GM19455 (cell line): ENCODE data around the gene C1orf210.

Experiments
- ATAC-seq: cut with Tn5 transposase; IDR thresholded peaks from one replicate; pipeline ENCODE4 v1.9.1; 2021; ENCODE audit not compliant: unreplicated experiment

Gene C1orf210

DNA sequence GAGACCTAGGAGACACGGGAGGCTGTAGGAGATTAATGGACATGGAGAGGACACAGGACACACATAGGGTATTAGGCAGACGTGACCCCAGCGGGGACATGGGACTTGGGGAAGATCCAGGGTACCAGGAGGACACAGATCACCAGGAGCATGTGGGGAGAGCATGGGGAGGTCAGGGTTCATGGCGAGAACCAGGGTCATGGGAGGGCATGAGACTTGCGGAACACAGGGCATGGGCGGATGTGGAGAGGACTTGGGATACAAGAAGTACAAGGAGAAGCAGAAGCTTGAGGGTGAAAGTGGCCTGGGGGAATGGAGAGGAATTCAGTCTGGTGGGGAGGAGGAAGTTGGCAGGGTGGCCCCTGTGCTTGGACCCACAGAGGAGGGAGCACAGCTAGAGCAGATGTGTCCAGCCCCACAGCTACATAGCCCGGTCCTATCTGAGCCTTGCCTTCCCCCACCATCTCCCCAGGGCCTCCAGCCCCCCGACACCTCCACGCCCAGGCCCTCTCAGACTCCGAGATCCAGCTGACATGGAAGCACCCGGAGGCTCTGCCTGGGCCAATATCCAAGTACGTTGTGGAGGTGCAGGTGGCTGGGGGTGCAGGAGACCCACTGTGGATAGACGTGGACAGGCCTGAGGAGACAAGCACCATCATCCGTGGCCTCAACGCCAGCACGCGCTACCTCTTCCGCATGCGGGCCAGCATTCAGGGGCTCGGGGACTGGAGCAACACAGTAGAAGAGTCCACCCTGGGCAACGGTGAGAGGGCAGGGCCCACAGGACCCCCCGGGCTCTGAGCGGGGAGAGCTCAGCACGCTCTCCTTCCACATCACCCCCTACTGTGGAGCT lies 27.5 kb upstream of the C1orf210 start:
- no peak for ATAC-seq

DNA sequence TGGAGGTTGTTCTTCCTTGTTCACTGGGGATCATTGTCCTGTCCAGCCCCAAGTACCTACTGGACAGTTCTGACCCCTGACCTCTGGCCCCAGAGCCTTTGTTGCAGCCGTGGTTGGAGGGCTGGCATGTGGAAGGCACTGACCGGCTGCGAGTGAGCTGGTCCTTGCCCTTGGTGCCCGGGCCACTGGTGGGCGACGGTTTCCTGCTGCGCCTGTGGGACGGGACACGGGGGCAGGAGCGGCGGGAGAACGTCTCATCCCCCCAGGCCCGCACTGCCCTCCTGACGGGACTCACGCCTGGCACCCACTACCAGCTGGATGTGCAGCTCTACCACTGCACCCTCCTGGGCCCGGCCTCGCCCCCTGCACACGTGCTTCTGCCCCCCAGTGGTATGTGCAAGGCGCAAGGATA lies 26.8 kb upstream of the C1orf210 start:
- ATAC-seq = no peak

DNA sequence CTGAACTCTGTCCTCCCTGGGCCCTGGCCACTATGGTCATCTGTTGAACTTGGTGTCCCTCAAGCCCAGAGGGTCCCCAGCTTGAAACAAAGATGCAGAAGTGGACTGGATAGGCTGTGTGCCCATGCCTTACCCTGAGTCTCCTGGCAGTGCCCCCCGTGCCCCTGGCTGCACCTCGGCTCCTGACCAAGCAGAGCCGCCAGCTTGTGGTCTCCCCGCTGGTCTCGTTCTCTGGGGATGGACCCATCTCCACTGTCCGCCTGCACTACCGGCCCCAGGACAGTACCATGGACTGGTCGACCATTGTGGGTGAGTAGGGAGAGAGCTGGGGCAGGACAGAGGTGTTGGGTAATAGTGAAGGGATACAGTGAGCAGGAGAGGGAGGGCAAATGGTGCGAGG lies 26.1 kb upstream of the C1orf210 start:
- no peak for ATAC-seq

DNA sequence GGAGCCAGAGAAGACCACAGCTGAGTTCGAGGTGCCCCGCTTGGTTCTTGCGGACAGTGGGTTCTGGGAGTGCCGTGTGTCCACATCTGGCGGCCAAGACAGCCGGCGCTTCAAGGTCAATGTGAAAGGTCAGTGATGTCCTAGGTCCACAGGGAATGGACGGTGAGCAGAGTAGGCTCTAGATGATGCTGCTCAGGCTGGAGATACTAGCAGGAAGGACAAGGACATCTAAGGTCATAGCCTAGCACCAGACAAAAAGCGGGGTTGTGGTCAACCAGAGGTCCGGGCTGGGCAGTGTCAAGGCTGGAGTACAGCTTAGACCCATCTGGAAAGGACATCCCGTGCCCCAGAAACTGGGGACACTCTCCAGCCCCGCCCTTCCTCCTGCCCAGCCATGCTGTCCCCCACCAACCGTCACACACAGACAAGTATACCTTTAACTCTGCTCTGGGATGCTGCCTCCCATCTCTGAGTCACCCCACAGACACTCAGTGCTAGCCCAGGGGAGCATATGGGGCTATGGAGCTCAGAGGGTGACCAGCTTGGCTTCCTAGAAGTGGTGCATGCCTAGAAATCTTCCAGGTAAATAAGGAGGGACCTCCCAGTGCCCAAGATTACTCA lies 24.1 kb upstream of the C1orf210 start:
- no peak for ATAC-seq

DNA sequence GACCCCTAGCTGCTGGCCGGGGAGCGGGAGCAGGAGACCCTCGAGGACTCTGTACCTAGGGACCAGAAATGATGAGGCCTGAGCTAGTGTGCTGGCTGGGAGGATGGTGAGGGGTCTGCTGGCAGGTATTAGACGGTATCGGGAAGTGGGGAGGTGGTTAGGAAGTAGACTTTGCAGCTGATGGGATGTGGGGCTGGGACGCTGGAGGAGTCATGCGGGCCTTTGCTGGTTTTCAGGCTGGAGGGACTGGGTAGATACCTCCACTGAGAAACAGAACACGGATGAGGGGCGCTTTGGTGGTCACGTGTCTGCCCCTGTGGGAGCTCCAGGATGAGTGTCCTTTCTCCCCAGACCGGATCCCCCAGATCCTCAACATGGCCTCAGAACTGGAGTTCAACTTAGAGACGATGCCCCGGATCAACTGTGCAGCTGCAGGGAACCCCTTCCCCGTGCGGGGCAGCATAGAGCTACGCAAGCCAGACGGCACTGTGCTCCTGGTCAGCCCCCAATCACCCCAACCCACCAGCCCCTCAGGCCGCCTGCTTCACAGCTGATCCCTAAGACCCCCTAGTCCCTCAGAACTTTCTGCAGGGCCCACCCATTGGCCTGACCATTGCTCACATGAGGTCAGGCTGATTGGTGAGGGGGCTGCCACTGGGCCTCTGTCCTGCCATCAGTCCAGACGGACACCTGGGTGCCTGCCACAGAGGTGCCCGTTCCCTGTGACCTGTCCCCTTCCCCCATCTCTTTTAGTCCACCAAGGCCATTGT lies 23.4 kb upstream of the C1orf210 start:
- no peak for ATAC-seq

DNA sequence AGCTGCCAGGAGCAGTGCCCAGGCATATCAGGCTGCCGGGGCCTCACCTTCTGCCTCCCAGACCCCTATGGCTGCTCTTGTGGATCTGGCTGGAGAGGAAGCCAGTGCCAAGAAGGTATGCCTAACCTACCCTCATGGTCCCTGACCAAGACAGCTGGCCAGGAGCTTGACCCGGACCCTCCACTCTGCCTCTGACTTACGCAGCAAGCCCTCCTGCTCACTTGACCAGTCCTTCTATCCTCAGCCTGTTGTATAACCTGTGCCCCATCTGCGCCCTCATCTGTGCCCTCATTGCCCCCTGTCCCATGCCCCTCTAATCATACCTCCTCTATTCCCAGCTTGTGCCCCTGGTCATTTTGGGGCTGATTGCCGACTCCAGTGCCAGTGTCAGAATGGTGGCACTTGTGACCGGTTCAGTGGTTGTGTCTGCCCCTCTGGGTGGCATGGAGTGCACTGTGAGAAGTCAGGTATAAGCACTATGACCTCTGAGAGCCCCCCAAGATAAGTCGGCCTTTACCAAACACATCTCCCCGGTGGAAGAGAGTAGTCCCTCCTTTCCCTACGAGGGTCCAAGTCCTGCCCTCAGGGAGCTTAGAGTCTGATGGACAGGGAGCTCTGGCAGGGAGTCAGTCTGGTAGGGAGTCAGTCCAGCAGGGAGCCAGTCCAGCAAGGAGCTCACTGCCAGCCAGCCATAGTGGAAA lies 22.2 kb upstream of the C1orf210 start:
- ATAC-seq = no peak

DNA sequence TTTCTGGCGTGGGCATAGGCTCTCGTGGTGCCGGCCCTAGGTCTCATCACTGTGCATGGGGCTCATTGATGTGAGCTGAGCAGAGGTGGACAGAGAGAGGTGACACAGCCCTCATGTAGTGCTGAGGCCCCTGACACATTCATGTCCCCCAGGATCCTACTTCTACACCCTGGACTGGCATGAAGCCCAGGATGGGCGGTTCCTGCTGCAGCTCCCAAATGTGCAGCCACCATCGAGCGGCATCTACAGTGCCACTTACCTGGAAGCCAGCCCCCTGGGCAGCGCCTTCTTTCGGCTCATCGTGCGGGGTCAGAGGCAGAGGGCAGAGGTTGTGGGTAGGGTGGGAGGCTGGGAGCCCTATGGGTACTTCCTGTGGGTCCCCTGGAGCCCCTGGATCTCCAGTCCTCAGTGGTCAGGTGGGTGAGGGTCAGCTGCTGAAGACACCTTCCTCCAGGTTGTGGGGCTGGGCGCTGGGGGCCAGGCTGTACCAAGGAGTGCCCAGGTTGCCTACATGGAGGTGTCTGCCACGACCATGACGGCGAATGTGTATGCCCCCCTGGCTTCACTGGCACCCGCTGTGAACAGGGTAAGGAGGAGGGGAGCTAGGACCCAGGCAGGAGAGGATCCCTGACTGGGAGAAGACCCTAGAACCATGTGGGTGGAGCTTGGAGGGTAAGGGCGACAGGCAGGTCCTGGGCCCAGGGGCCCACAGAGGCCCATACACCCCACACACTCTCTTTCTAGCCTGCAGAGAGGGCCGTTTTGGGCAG lies 21.5 kb upstream of the C1orf210 start:
- no peak for ATAC-seq

DNA sequence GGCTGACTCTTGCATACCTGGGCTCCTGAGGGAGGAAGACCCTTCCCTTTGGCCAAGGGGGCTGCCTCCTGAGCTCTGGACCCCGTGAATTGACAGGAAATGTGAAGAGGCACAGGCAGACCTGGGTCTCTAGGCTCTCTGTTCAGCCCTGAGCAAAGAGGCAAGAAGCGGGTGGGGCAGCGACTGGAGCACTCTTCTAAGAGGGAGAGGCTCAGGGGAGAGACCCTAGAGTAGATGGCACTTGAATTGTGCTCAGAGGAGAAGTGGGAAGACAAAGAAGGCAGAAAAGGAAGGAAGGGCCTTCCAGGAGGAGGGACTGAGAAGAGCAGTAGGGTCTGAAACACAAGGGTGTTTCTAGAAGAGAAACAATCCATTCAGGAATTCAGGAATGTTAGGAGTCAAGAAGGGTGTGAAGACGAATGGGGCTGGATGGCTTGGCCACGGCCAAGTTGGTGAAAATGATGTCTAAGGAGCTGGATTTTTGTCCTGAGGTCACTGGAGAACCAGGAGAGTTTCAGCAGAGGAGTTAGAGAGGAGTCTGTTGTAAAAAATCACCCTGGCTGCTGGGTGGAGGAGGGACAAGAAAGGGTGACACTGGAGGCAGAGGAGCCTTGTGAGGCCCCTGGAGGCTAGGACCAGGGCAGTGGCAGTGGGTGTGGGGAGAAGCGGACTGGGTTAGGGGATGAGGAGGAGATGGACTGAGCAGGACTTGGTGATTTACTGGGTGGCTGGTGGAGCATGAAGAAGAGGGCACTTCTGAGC lies 20.7 kb upstream of the C1orf210 start:
- ATAC-seq = no peak

DNA sequence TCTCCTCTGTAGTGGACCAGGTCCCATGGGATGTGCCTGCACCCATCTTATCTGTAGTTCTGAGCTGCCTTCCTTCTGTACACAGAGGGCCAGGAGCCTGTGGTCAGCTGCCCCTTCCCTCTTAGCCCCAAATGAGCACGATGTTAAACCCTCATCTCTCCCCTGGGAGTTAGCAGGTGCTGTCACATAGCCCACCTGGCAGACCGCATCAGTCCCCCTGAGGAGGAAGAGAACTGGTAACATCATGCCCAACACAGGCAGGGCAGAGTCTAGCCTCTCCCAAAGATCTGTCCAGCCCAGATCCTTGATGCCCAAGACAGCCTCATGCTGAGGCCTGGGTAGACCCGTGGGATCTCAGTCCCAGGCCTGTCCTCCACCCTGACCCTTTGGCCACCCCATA lies 20.1 kb upstream of the C1orf210 start:
- ATAC-seq = no peak

DNA sequence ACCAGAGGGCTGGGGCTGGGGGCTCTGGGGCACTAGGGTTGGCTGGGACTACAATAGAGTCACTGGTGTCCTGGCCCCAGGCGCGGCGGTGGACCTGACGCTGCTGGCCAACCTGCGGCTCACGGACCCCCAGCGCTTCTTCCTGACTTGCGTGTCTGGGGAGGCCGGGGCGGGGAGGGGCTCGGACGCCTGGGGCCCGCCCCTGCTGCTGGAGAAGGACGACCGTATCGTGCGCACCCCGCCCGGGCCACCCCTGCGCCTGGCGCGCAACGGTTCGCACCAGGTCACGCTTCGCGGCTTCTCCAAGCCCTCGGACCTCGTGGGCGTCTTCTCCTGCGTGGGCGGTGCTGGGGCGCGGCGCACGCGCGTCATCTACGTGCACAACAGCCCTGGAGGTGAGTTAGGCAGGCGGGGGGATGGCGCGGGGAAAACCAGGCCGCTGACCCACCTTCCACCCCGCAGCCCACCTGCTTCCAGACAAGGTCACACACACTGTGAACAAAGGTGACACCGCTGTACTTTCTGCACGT lies 19.5 kb upstream of the C1orf210 start:
- ATAC-seq = no peak

DNA sequence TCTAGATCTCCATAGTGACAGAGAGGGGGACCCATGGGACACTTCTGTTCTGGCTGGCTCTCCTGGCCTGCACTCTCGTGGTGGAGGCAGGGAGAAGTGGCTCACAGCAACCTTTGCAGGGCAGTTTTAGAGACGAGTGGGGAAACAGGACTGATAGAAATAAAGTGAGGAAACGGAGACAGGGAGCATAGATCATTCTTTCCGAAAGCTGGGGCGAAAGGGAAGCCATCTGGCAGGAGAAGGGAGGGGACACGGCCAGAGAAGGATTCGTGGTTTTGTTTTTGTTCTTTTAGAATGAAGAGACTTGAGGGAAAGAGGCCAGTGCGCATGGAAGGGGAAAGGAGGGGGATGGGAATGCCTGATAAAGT lies 18.9 kb upstream of the C1orf210 start:
- ATAC-seq = no peak

DNA sequence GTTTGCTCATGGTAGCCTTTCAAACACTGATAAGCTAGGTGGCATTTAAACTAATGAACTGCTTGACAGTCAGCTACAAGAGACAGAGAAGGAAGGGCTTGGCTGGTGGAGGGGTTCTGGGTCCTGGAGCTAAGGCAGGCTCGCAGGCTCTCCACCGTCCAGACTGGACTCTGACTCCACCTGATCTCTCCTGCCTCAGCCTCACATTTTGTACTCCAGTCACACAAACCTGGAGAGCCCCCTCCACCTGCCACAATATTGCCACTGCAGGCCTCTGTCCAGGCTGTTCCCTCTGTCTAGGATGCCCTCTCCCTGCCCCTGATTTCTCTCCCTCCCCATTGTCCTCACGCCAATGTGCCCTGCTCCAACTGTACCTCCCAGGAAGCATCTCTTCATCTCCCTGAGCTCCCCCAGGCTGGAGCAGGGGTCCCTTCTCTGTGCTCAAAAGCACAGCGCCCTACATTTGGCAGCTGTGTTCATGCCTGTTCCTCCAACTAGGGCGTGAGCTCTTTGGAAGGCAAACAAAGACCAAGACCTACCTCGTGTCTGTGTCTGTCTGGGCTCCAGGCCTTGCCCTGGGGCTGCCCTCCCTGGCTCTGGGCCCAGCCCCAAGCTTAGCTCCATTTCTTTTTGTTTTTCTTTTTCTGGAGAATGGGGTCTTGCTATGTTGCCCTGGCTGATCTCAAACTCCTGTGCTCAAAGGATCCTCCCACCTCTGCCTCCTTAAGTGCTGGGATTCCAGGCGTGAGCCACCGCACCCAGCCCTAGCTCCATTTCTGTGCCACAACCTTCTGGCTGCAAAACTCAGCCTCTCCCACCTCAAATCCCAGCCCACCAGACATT lies 18.3 kb upstream of the C1orf210 start:
- ATAC-seq = no peak

DNA sequence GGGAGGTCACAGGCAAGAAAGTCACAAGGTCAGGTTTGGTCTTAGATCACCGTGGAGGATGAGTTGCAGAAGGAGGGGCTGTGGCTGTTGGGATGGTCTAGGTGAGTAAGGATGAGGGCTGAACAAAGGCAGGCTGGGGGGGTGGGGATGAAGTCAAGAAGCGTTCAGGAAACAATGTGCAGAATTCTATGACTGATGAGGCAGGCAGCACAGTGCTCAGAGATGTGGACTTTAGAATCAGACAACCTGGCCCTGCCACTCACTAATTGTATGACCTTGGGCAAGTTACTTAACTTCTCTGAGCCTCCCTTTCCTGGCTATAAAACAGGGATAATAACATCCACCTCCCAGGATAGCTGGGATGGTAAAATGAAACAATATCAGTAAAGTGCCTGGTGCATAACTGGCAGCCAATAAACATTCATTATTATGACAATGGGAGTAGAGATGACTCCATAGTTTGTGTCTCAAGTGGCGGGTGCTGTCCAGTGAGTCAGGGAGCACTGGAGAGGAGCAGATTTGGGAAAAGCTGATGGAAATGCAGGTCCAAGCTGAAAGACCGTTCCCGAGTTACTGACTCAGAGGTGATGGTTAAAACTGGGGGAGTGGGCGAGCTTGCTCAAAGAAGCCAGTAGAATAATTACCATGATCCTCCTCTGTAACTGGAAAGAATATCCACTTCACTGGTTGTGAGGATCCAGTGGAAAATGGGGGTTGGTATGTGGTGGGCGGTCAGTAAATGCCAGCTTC lies 17.5 kb upstream of the C1orf210 start:
- ATAC-seq = no peak

DNA sequence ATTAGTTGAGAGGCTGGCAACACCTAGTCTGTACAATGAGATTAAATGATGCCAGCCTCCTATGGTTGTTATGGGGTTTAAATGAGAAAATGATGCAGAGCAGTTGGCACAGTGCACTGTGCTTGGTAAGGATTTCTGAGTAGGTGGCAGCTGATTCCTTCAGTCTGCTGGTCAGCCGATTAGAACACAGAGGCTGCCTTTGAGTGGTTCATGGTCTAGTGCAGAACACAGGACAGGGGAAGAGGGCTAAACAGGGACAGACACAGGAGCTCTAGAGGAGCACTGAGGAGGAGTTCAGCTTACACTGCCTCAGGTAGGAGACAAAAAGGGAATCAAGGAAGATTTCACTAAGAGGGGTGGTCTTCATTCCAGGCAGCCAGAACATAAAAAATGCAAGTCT lies 16.8 kb upstream of the C1orf210 start:
- no peak for ATAC-seq

DNA sequence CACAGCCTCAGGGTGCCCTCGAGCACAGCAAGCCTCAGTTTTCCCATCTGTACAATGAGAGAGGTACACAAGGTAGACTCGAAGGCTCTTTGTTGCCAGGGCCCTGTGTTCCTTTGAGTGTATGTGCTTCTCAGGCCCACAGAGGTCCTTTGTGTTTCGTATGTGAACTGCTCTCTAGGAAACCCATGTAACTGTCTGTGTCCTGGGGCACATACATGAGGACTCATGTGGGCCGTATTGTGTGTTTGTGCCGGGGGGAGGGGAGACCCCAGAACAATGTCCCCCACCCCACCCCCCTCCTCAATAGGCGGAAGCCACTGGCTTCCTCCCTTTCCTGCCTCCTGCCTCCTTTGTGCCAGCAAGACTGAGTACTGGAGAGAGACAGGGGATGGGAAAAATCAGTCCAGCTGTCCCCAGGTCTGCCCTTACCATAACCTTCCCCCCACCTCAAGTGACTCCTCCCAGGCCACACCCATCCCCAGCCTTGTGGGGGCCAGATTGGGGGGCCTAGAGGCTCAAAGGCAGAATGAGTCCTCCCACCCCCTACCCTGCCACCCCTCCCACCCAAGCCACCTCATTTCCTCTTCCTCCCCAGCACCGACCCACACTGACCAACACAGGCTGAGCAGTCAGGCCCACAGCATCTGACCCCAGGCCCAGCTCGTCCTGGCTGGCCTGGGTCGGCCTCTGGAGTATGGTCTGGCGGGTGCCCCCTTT lies 15.2 kb upstream of the C1orf210 start, which contains the start of gene TIE1:
Gene TIE1, plus strand, starts transcription at position 605 of the 717 bp plus-strand sequence. Its CDS starts 90 bp downstream, at position 695.
- ATAC-seq = no peak

DNA sequence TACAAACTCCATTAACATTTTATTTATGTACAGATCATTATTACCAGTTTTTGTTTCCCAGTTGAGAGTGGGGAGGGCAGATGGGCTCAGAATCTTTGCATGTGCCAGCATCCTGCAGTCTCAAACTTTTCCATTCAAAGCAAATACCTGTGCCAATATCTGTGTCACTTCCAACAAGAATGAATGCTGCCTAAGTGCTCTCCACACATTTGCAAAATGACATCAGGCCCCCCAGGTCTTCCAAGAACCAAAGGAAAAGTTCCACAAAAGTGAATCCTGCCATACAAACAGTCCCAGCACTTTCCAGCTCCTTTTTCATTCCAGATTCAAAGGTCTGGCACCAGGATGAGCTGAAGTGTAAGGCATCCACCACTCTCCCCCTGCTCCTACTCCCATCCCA lies 13.7 kb upstream of the C1orf210 start:
- no peak for ATAC-seq

DNA sequence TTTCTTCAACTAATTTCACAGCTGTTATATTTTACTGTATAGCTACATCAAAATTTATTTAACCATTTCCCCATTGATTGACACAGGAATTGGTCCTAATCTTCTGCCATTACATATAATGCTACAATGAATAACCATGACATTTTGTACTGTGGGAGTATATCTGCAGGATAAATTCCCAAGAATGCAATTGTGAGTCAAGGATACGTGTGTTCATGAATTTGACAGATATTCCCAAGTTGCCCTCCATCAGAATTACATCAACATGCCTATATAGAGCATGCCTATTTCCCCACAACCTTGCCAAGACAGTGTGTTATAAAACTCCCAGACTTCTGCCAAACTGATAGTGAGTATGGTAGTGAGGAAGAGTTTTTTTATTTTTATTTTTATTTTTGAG lies 12.7 kb upstream of the C1orf210 start:
- ATAC-seq = no peak
